CD4-positive, CD25-positive, alpha-beta regulatory T cell (primary cell): ENCODE results near the gene MAML2. TPM values are rescaled to one million over a fixed set of nuclear protein-coding genes. Genes with fewer than 3 reads are reported as not detected.
A peak's percentile ranks its signal among the peaks of the same experiment; 100 is the strongest.

ENCODE experiments used
- ATAC-seq, 2 donors: fragments of 150-1000 bp; cut with Tn5 transposase; one replicate each; pipeline ENCODE4 v1.10.0; 2021; ENCODE audit warnings: low read depth in 2 of 2, moderate number of reproducible peaks in 2 of 2, moderate library complexity in 1 of 2
- DNase-seq, 3 donors: peaks; one replicate each; pipeline versions ENCODE4 v3.0.0 to v3.0.0-alpha.2; 2012 to 2022; ENCODE audit warnings: mixed read lengths in 1 of 3
- H3K27ac ChIP-seq: one replicate; pipeline ENCODE4 v1.7.0; 2013; ENCODE audit warnings: mild to moderate bottlenecking, low read length; ENCODE audit not compliant: insufficient read depth, poor library complexity, severe bottlenecking
- H3K27me3 ChIP-seq: one replicate; pipeline ENCODE4 v1.7.0; 2013; ENCODE audit warnings: low read length; ENCODE audit not compliant: control insufficient read depth, insufficient read depth
- H3K36me3 ChIP-seq: one replicate; pipeline ENCODE4 v1.7.0; 2013; ENCODE audit warnings: mild to moderate bottlenecking, low read length, moderate library complexity; ENCODE audit not compliant: control insufficient read depth, insufficient read depth
- H3K4me1 ChIP-seq: 2 replicates; pipeline ENCODE4 v1.7.0; 2013; ENCODE audit warnings: mild to moderate bottlenecking, low read length; ENCODE audit not compliant: insufficient read depth, control insufficient read depth, poor library complexity, severe bottlenecking
- H3K4me3 ChIP-seq: one replicate; pipeline ENCODE4 v1.7.0; 2013; ENCODE audit warnings: low read depth, mild to moderate bottlenecking, low read length, moderate library complexity
- H3K9me3 ChIP-seq, 2 experiments: 1 replicate in 1 of 2; 2 replicates in 1 of 2; pipeline ENCODE4 v1.7.0; 2013; ENCODE audit warnings: low read length in 2 of 2, mild to moderate bottlenecking in 1 of 2, moderate library complexity in 1 of 2; ENCODE audit not compliant: control insufficient read depth in 2 of 2
- H3K27ac Mint-ChIP-seq, 3 donors: one replicate each; pipeline ENCODE4 v1.8.0; 2020 to 2022; ENCODE audit warnings: mild to moderate bottlenecking in 3 of 3, mixed read lengths in 3 of 3, moderate library complexity in 2 of 3
- H3K27me3 Mint-ChIP-seq: one replicate; pipeline ENCODE4 v1.8.0; 2022; ENCODE audit warnings: mild to moderate bottlenecking, mixed read lengths
- H3K36me3 Mint-ChIP-seq: one replicate; pipeline ENCODE4 v1.8.0; 2020; ENCODE audit warnings: mixed read lengths
- H3K4me1 Mint-ChIP-seq, 4 donors: one replicate each; pipeline ENCODE4 v1.8.0; 2020 to 2022; ENCODE audit warnings: mixed read lengths in 4 of 4, mild to moderate bottlenecking in 1 of 4
- H3K4me3 Mint-ChIP-seq, 4 donors: one replicate each; pipeline ENCODE4 v1.8.0; 2020 to 2022; ENCODE audit warnings: mild to moderate bottlenecking in 4 of 4, mixed read lengths in 4 of 4, moderate library complexity in 3 of 4
- H3K9me3 Mint-ChIP-seq, 7 donors: one replicate each; pipeline ENCODE4 v1.8.0; 2020 to 2022; ENCODE audit warnings: mixed read lengths in 7 of 7, mild to moderate bottlenecking in 3 of 7, moderate library complexity in 2 of 7
- polyA plus RNA-seq, 4 donors: library from polyadenylated mRNA; unstranded; fragments of 300-500 nt; fragmentation: Illumina TruSeq; gene quantifications; one replicate each; pipeline ENCODE4 v1.2.3, GENCODE V29; 2021
- total RNA-seq: library from RNA; stranded (reverse); gene quantifications from one replicate; pipeline ENCODE4 v1.2.3, GENCODE V29; 2022

Gene MAML2
- total and polyA plus RNA-seq, 5 donors from 2014 or later, result 4.1 to 35.6 (median 9.3) TPM

DNA sequence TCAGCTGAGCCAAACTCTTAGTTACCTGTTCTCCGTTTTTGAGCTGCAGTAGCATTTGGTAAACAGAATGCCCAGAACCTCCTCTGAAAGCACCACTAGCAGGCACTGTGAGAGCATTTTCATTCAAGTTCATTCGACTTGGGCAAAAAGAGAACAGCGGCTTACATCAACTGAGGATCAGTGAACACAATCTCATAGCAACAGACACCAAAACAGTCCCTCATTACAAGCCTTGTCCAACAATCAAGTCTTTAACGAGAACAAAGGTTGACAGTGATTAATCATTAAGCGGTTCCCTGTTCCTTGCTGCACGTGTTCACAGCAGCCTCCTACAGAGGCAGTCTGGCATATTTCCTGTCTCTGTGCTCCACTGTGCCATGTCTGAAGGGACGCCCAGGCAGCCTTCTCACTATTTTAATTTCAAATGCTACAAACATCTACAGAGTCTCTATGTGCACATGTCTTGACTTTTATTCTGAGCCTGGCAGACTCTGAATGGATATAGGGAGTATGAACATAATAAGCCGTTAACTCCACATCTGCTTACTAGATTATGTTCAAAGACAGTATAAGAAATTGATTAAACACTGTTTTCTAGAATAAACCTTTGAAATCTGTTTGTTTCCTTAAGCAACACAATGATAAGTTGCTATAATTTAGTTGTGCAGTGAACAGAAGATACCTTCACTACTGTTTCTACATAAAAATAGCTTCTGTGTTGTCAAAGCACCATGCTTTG, 330.7 kb downstream of the MAML2 start:
- no peaks in the 10 kb centered on the region for H3K27me3 ChIP-seq
- no peaks in the 10 kb centered on the region for H3K27me3 Mint-ChIP-seq
- H3K4me3 Mint-ChIP-seq, result peak overlapping the region; percentile 44 to 66 (median 58)
- peak overlapping the region; percentile 58 for H3K27ac ChIP-seq
- H3K36me3 ChIP-seq, result no peaks in the 10 kb centered on the region
- DNase-seq, result peak; percentile 37 to 67 (median 66)
- H3K36me3 Mint-ChIP-seq, result no peaks in the 10 kb centered on the region
- H3K9me3 Mint-ChIP-seq, result no peaks in the 10 kb centered on the region
- H3K27ac Mint-ChIP-seq, result peak overlapping the region; percentile 81 to 93 (median 81)
- peaks cover 32 to 68% (median 51%) of the 10 kb centered on the region in 4 donors for H3K4me1 Mint-ChIP-seq
- H3K9me3 ChIP-seq, result no peaks in the 10 kb centered on the region
- peaks cover 50% of the 10 kb centered on the region for H3K4me1 ChIP-seq
- ATAC-seq, result peak; percentile 79 to 82
- H3K4me3 ChIP-seq, result peak overlapping the region; percentile 64

DNA sequence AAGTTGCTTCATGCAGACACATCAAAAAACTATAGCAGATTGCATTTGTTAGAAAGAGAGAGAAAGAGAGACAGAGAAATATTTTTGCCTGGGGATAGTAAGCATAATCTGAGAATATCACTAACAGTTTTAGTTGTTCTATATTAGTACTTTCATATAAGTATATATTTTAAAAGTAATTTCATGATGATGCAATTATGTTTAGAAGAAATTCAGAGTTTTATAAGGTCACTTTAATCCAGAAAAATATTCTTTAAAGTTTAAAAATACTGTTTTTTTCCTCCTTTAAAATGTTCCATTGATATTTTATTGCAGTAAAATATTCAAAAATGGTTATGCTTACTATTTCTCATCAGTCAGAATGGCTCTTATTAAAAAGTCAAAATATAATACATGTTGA, 332.3 kb downstream of the MAML2 start:
- H3K4me1 ChIP-seq, result peaks cover 44% of the 10 kb centered on the region
- no peaks in the 10 kb centered on the region for H3K36me3 Mint-ChIP-seq
- no peaks in the 10 kb centered on the region for H3K9me3 Mint-ChIP-seq
- no peak overlapping the region for H3K27ac ChIP-seq
- H3K36me3 ChIP-seq, result no peaks in the 10 kb centered on the region
- ATAC-seq, result no peak
- H3K27ac Mint-ChIP-seq, result peak overlapping the region in 1 of 3 donors; percentile 53
- peaks cover 22 to 55% (median 42%) of the 10 kb centered on the region in 4 donors for H3K4me1 Mint-ChIP-seq
- H3K4me3 ChIP-seq, result no peak overlapping the region
- H3K27me3 ChIP-seq, result no peaks in the 10 kb centered on the region
- no peaks in the 10 kb centered on the region for H3K9me3 ChIP-seq
- no peak for DNase-seq
- H3K27me3 Mint-ChIP-seq, result no peaks in the 10 kb centered on the region
- no peak overlapping the region for H3K4me3 Mint-ChIP-seq

DNA sequence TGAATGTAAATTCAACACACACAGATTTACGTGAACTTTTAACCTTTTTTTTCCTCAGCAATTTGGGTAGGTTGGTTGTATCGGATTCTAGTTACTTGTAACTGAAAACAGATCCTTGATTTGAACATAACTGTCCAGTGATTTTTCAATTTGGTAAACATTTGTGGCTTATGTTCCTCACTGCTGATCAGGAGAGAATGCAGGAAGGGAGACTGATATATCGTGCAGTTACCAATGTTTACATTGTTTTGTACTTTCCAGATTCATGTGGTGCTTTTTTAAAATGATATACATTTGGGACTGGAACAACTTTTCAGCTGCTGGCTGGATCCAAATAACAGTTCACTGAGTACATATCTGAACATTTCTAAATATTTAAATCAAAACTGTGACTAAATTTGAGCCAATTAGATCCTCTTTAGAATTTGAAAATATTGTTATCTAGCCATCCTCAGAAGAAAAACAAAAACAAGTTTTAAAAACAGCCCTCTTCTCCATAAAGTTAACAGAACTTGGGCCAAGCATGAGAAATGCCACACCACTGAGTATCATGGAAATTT, 334.8 kb downstream of the MAML2 start:
- Mint-ChIP-seq H3K9me3 (no peaks in the 10 kb centered on the region), H3K36me3 (peaks cover 3% of the 10 kb centered on the region), H3K27ac (no peak overlapping the region), H3K4me3 (no peak overlapping the region), H3K27me3 (no peaks in the 10 kb centered on the region), H3K4me1 (peaks cover 17 to 31% (median 22%) of the 10 kb centered on the region in 4 donors)
- Histone ChIP-seq H3K27me3 (no peaks in the 10 kb centered on the region), H3K36me3 (no peaks in the 10 kb centered on the region), H3K4me1 (peaks cover 19% of the 10 kb centered on the region), H3K27ac (no peak overlapping the region), H3K4me3 (no peak overlapping the region), H3K9me3 (no peaks in the 10 kb centered on the region)
- no peak for DNase-seq
- no peak for ATAC-seq

DNA sequence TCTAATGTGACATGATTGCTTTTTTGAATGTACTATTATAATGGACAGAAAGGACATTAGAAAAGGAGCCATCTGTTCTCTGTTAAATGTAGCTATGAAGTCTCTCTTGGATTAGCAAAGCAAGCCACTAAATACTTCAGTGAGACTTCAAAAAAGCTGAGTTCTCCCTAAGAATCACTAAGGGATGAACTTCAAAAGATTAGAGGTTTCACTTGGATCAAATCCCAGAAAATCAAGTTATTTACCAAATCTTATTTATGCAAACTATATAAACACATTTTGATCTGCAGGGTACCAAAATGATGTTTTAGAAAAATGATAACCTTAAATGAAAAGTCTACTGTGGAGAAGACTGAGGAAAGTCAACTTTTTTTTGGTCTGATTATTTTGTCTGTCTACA, 337.0 kb downstream of the MAML2 start:
- Mint-ChIP-seq H3K9me3 (peaks cover 0 to 6% (median 0%) of the 10 kb centered on the region in 7 donors), H3K27ac (no peak overlapping the region), H3K27me3 (no peaks in the 10 kb centered on the region), H3K4me3 (no peak overlapping the region), H3K36me3 (peaks cover 15% of the 10 kb centered on the region), H3K4me1 (peaks cover 11 to 20% (median 18%) of the 10 kb centered on the region in 4 donors)
- DNase-seq (no peak), ATAC-seq (no peak)
- Histone ChIP-seq H3K27me3 (no peaks in the 10 kb centered on the region), H3K9me3 (no peaks in the 10 kb centered on the region), H3K36me3 (no peaks in the 10 kb centered on the region), H3K27ac (no peak overlapping the region), H3K4me1 (no peaks in the 10 kb centered on the region), H3K4me3 (no peak overlapping the region)

DNA sequence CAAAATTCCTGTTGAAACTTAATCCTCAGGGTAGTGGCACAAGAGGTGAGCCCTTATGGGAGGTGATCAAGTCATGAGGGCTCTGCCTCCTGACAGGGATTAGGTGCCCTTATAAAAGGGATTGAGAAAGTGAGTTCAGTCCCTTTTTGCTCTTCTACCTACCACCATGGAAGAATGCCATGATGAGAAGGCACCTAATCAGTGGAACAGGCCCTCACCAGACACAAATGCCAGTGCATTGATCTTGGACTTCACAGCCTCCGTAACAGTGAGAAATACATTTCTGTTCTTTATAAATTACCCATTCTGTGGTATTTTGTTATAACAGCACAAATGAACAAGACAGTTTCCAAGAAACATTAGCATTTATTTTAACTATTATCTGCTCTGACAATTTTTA, 338.1 kb downstream of the MAML2 start:
- DNase-seq, result no peak
- no peaks in the 10 kb centered on the region for H3K9me3 ChIP-seq
- H3K36me3 ChIP-seq, result no peaks in the 10 kb centered on the region
- Mint-ChIP-seq H3K4me1 (peaks cover 18 to 22% (median 21%) of the 10 kb centered on the region in 4 donors), H3K36me3 (peaks cover 17% of the 10 kb centered on the region), H3K9me3 (peaks cover 0 to 6% (median 0%) of the 10 kb centered on the region in 7 donors), H3K27me3 (no peaks in the 10 kb centered on the region), H3K4me3 (peak overlapping the region in 1 of 4 donors; percentile 13), H3K27ac (no peak overlapping the region)
- H3K4me1 ChIP-seq, result no peaks in the 10 kb centered on the region
- H3K27ac ChIP-seq, result no peak overlapping the region
- ATAC-seq, result no peak
- H3K27me3 ChIP-seq, result no peaks in the 10 kb centered on the region
- H3K4me3 ChIP-seq, result no peak overlapping the region

DNA sequence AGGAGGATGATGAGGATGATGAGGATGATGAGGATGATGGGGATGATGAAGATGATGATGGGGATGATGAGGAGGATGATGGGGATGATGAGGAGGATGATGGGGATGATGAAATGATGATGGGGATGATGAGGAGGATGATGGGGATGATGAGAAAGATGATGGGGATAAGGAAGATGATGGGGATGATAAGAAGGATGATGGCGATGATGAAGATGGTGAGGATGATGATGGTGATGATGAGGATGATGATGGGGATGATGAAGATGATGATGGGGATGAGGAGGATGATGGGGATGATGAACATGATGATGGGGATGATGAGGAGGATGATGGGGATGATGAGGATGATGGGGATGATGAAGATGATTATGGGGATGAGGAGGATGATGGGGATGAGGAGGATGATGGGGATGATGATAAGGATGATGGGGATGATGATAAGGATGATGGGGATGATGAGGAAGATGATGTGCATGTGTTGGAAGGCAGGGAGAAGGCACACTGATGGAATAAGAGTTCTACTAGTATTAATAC, 340.2 kb downstream of the MAML2 start:
- ATAC-seq, result no peak
- Mint-ChIP-seq H3K27me3 (no peaks in the 10 kb centered on the region), H3K36me3 (peaks cover 17% of the 10 kb centered on the region), H3K9me3 (peaks cover 0 to 6% (median 0%) of the 10 kb centered on the region in 7 donors), H3K4me1 (peaks cover 15 to 23% (median 22%) of the 10 kb centered on the region in 4 donors), H3K27ac (no peak overlapping the region), H3K4me3 (no peak overlapping the region)
- H3K4me1 ChIP-seq, result no peaks in the 10 kb centered on the region
- no peak for DNase-seq
- H3K27ac ChIP-seq, result no peak overlapping the region
- H3K4me3 ChIP-seq, result no peak overlapping the region
- no peaks in the 10 kb centered on the region for H3K9me3 ChIP-seq
- H3K36me3 ChIP-seq, result no peaks in the 10 kb centered on the region
- no peaks in the 10 kb centered on the region for H3K27me3 ChIP-seq

DNA sequence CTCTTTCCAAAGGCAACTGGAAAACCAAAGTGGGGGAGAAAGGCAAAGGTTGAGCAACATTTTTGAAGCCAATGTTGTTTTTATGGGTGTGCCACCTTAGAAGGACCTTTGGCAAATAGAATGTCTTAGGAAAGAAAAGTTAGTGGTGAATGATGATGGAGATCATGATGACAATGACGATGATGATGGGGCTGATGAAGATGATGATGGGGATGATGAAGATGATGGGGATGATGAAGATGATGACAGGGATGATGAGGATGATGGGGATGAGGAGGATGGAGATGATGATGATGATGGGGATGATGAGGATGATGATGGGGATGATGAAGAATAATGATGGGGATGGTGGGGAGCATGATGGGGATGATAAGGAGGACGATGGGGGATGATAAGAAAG, 340.7 kb downstream of the MAML2 start:
- DNase-seq (no peak), ATAC-seq (no peak)
- peaks cover 15 to 27% (median 22%) of the 10 kb centered on the region in 4 donors for H3K4me1 Mint-ChIP-seq
- H3K27ac Mint-ChIP-seq, result no peak overlapping the region
- Histone ChIP-seq H3K4me1 (no peaks in the 10 kb centered on the region), H3K27ac (no peak overlapping the region), H3K36me3 (no peaks in the 10 kb centered on the region), H3K27me3 (no peaks in the 10 kb centered on the region), H3K9me3 (no peaks in the 10 kb centered on the region), H3K4me3 (no peak overlapping the region)
- H3K9me3 Mint-ChIP-seq, result peaks cover 0 to 6% (median 0%) of the 10 kb centered on the region in 7 donors
- H3K27me3 Mint-ChIP-seq, result no peaks in the 10 kb centered on the region
- peaks cover 17% of the 10 kb centered on the region for H3K36me3 Mint-ChIP-seq
- H3K4me3 Mint-ChIP-seq, result no peak overlapping the region
